ENCODE data around the gene KLRC2. TPM values are rescaled to one million over a fixed set of nuclear protein-coding genes. Genes with fewer than 3 reads are reported as not detected.

Gene KLRC2
- total RNA-seq, 2 experiments from 2014 or later, result 0.22 TPM; not detected in 1

- Mint-ChIP-seq H3K36me3 (ENCODE audit: low read depth) (no peaks in the 10 kb centered on the region), H3K9me3 (no peaks in the 10 kb centered on the region), H3K27me3 (peaks cover 22% of the 10 kb centered on the region), H3K4me3 (no peak overlapping the region), H3K4me1 (ENCODE audit: low read depth) (no peaks in the 10 kb centered on the region), H3K27ac (no peak overlapping the region)
- Histone ChIP-seq H3K4me1 (ENCODE audit: insufficient read depth, low read length) (no peaks in the 10 kb centered on the region), H3K4me3 (ENCODE audit: low read length) (no peak overlapping the region), H3K27me3 (ENCODE audit: control insufficient read depth in 1 of 2, insufficient read depth in 2 of 2, low read length in 2 of 2) (no peaks in the 10 kb centered on the region), H3K27ac (ENCODE audit: low read depth in 1 of 2, low read length in 2 of 2) (no peak overlapping the region), H3K9me3 (ENCODE audit: control insufficient read depth in 1 of 2, insufficient read depth in 1 of 2, low read length in 2 of 2) (no peaks in the 10 kb centered on the region), H3K36me3 (ENCODE audit: insufficient read depth, low read length) (no peaks in the 10 kb centered on the region)
- DNase-seq (no peak), ATAC-seq (ENCODE audit: poor library complexity) (no peak)
- TF ChIP-seq, protein P1, sequence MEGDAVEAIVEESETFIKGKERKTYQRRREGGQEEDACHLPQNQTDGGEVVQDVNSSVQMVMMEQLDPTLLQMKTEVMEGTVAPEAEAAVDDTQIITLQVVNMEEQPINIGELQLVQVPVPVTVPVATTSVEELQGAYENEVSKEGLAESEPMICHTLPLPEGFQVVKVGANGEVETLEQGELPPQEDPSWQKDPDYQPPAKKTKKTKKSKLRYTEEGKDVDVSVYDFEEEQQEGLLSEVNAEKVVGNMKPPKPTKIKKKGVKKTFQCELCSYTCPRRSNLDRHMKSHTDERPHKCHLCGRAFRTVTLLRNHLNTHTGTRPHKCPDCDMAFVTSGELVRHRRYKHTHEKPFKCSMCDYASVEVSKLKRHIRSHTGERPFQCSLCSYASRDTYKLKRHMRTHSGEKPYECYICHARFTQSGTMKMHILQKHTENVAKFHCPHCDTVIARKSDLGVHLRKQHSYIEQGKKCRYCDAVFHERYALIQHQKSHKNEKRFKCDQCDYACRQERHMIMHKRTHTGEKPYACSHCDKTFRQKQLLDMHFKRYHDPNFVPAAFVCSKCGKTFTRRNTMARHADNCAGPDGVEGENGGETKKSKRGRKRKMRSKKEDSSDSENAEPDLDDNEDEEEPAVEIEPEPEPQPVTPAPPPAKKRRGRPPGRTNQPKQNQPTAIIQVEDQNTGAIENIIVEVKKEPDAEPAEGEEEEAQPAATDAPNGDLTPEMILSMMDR (IDR thresholded peaks at IDR 0.05), result no peak
- CTCF ChIA-PET, result no interaction called here
- POLR2A ChIA-PET, result no interaction called here
- intact Hi-C loops (cut with DNase I, micrococcal nuclease), result no loop called here
These were observed 51.6 kb downstream of the KLRC2 start for GRCh38 chr12:10384191-10384590.

DNA sequence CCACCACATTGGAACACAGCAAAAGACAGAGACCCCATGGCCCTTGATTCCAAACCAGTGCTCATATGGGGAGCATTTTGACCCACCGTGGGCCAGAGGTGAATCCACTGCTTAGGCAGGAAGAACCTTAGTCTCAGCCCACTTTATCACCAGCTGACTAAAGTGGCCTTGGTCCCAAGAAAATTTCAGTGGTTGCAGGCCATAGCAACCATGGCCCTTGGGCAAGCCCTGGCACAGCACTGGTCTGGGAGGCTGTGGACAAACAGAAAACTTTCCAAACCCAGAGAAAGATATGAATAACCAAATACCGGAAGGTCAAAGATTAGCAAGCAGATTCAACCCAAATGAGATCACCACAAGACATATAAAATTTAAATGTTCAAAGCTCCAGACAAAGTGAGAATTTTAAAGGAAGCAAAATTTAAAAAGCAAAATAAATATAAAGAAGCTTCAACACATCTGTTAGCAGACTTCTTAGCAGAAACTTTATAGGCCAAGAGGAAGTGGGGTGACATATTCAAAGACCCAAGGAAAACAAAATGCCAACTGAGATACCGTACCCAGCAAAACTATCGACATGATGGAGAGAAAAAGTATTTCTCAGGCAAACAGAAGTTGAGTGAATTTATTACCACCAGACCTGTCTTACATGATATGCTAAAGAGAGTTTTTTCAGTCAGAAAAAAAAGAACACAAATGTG lies 53.7 kb downstream of the KLRC2 start:
- no peak overlapping the region for H3K4me3 Mint-ChIP-seq
- no peaks in the 10 kb centered on the region for H3K36me3 Mint-ChIP-seq (ENCODE audit: low read depth)
- intact Hi-C loops (cut with DNase I, micrococcal nuclease), result no loop called here
- TF ChIP-seq, protein P1 (IDR thresholded peaks at IDR 0.05), result no peak
- ChIA-PET POLR2A (interaction anchor here (0.6 kb wide), 1 partner anchor 159 kb away, joined by 3 read pairs; no protein-coding TSS in a partner anchor), CTCF (no interaction called here)
- Histone ChIP-seq H3K4me3 (ENCODE audit: low read length) (no peak overlapping the region), H3K27ac (ENCODE audit: low read depth in 1 of 2, low read length in 2 of 2) (no peak overlapping the region), H3K4me1 (ENCODE audit: insufficient read depth, low read length) (no peaks in the 10 kb centered on the region), H3K27me3 (ENCODE audit: control insufficient read depth in 1 of 2, insufficient read depth in 2 of 2, low read length in 2 of 2) (no peaks in the 10 kb centered on the region), H3K36me3 (ENCODE audit: insufficient read depth, low read length) (no peaks in the 10 kb centered on the region), H3K9me3 (ENCODE audit: control insufficient read depth in 1 of 2, insufficient read depth in 1 of 2, low read length in 2 of 2) (no peaks in the 10 kb centered on the region)
- ATAC-seq (ENCODE audit: poor library complexity), result no peak
- H3K4me1 Mint-ChIP-seq (ENCODE audit: low read depth), result no peaks in the 10 kb centered on the region
- H3K9me3 Mint-ChIP-seq, result no peaks in the 10 kb centered on the region
- no peak for DNase-seq
- peaks cover 14% of the 10 kb centered on the region for H3K27me3 Mint-ChIP-seq
- H3K27ac Mint-ChIP-seq, result no peak overlapping the region

Other genes starting within 250 kb of the KLRC2 start
- 100 to 1,000 TPM; 267 to 276 TPM for gene GABARAPL1, start 223.1 kb downstream of the KLRC2 start, total RNA-seq
- 1 to 10 TPM in 1 of 2 experiments, under 1 TPM in 1; 0.87 to 1.0 TPM for gene KLRD1, start 128.1 kb downstream of the KLRC2 start, total RNA-seq
- 1 to 10 TPM in 1 of 2 experiments, under 1 TPM in 1; 0.96 to 1.0 TPM for gene KLRK1, start 46.0 kb downstream of the KLRC2 start, total RNA-seq
- not detected for gene KLRC4, start 26.3 kb downstream of the KLRC2 start, total RNA-seq
- gene KLRC3, start 15.4 kb downstream of the KLRC2 start, total RNA-seq, result not detected
- not detected for gene KLRC1, start 17.4 kb upstream of the KLRC2 start, total RNA-seq
- 1 to 10 TPM; 1.1 to 1.2 TPM for gene EIF2S3B, start 69.9 kb upstream of the KLRC2 start, total RNA-seq
- gene MAGOHB, start 177.6 kb upstream of the KLRC2 start, total RNA-seq, result 1 to 10 TPM; 7.5 to 7.7 TPM
- gene STYK1, start 238.0 kb upstream of the KLRC2 start, total RNA-seq, result not detected

All from CD4-positive, alpha-beta T cell (primary cell).